HepG2 (cell line): ENCODE results near the gene PTGR1. TPM values are rescaled to one million over a fixed set of nuclear protein-coding genes. Genes with fewer than 3 reads are reported as not detected.

Source experiments
- ARNTL ChIP-seq: sonication (generic); formaldehyde crosslinking; IDR thresholded peaks from 2 replicates; pipeline ENCODE4 v1.4.0; 2020; ENCODE audit warnings: mild to moderate bottlenecking, missing genetic modification reagents
- GMEB1 ChIP-seq: sonication (generic); formaldehyde crosslinking; IDR thresholded peaks from 2 replicates; pipeline ENCODE4 v1.5.1; 2020; ENCODE audit warnings: missing genetic modification reagents, mild to moderate bottlenecking, borderline replicate concordance
- HDAC2 ChIP-seq: sonication (generic); formaldehyde crosslinking; IDR thresholded peaks from 2 replicates; pipeline ENCODE4 v1.4.0; 2020; ENCODE audit warnings: missing genetic modification reagents
- NR0B2 ChIP-seq: sonication (generic); formaldehyde crosslinking; IDR thresholded peaks from 2 replicates; pipeline ENCODE4 v1.4.0; 2020; ENCODE audit warnings: mild to moderate bottlenecking, missing genetic modification reagents
- PAF1 ChIP-seq: IDR thresholded peaks from 2 replicates; pipeline ENCODE4 v1.6.1; 2016; ENCODE audit warnings: missing genetic modification reagents, missing compliant biosample characterization
- REPIN1 ChIP-seq: sonication (generic); formaldehyde crosslinking; IDR thresholded peaks from 2 replicates; pipeline ENCODE4 v1.8.0; 2022; ENCODE audit warnings: missing genetic modification reagents, low read depth, mild to moderate bottlenecking, borderline replicate concordance
- TCF12 ChIP-seq, 2 experiments: fragments of 450-650 bp in 1 of 2; sonication (generic) in 1 of 2; formaldehyde crosslinking in 1 of 2; IDR thresholded peaks; 2 replicates each; pipeline versions ENCODE4 v1.6.1 to v1.8.0; 2017 to 2022; ENCODE audit warnings: antibody characterized with exemption in 1 of 2, mild to moderate bottlenecking in 1 of 2, missing genetic modification reagents in 1 of 2, moderate library complexity in 1 of 2
- TEAD3 ChIP-seq: optimal IDR thresholded peaks from 2 replicates; pipeline ENCODE3; 2016; ENCODE audit warnings: borderline replicate concordance
- TERF1 ChIP-seq: sonication (generic); formaldehyde crosslinking; IDR thresholded peaks from 2 replicates; pipeline ENCODE4 v1.8.0; 2022; ENCODE audit warnings: mild to moderate bottlenecking, missing genetic modification reagents, moderate library complexity
- ZNF333 ChIP-seq: sonication (generic); formaldehyde crosslinking; IDR thresholded peaks from 2 replicates; pipeline ENCODE4 v1.4.0; 2020; ENCODE audit warnings: mild to moderate bottlenecking, missing genetic modification reagents, borderline replicate concordance
- ZNF350 ChIP-seq: sonication (generic); formaldehyde crosslinking; IDR thresholded peaks from 2 replicates; pipeline ENCODE4 v1.4.0; 2020; ENCODE audit warnings: mild to moderate bottlenecking, low read depth, missing genetic modification reagents, borderline replicate concordance
- ZNF7 ChIP-seq: IDR thresholded peaks from 2 replicates; pipeline ENCODE4 v1.6.1; 2016; ENCODE audit warnings: missing biosample characterization, missing genetic modification reagents
- polyA plus RNA-seq, 8 experiments: library from polyadenylated mRNA; depleted of rRNA in 3 of 8; stranded (reverse) in 7 of 8; unstranded in 1 of 8; fragments of >200 nt; fragmentation: Illumina TruSeq in 4 of 8; extraction: Trizol in 4 of 8; gene quantifications; 2 replicates each; pipeline versions ENCODE4 v1.2.1 to v1.2.3, GENCODE V29; 2011 to 2016; ENCODE audit warnings: low read depth in 4 of 8, missing spikeins in 1 of 8, mixed read lengths in 1 of 8; ENCODE audit not compliant: insufficient read depth in 1 of 8
- total RNA-seq, 5 experiments: library from RNA; depleted of rRNA; stranded (reverse); fragments of >200 nt; fragmentation: Illumina TruSeq; extraction: Trizol; gene quantifications; 2 replicates each; pipeline ENCODE4 v1.2.3, GENCODE V29; 2016; ENCODE audit warnings: low read depth in 1 of 5
- TF ChIP-seq, protein P1 (sequence below): sonication (generic); formaldehyde crosslinking; IDR thresholded peaks from 2 replicates; pipeline ENCODE4 v1.8.1; 2022; ENCODE audit warnings: mild to moderate bottlenecking, missing genetic modification reagents
- TF ChIP-seq, protein P2 (sequence below): sonication (generic); formaldehyde crosslinking; IDR thresholded peaks from 2 replicates; pipeline ENCODE4 v1.5.0; 2020; ENCODE audit warnings: missing genetic modification reagents
- TF ChIP-seq, protein P3 (sequence below): sonication (generic); formaldehyde crosslinking; IDR thresholded peaks from 2 replicates; pipeline ENCODE4 v1.5.0; 2020; ENCODE audit warnings: mild to moderate bottlenecking, missing genetic modification reagents, moderate library complexity

PTGR1 gene
- total and polyA plus RNA-seq, 2 of the 13 experiments (the other 11 are each of a cell fraction or from before 2014, with no cell fraction given): 6.0 to 15.8 TPM

- TF ChIP-seq TCF12 (IDR thresholded peaks at IDR 0.05): no peak
- TF ChIP-seq TCF12 (CRISPR knock-in tag; IDR thresholded peaks at IDR 0.05): no peak
- peak; percentile 68; the same call in 1 of the 2 replicates for TF ChIP-seq ZNF333 (CRISPR knock-in tag)
- TF ChIP-seq ZNF350: peak; percentile 61; the same call in 1 of the 2 replicates
- TF ChIP-seq, protein P1, sequence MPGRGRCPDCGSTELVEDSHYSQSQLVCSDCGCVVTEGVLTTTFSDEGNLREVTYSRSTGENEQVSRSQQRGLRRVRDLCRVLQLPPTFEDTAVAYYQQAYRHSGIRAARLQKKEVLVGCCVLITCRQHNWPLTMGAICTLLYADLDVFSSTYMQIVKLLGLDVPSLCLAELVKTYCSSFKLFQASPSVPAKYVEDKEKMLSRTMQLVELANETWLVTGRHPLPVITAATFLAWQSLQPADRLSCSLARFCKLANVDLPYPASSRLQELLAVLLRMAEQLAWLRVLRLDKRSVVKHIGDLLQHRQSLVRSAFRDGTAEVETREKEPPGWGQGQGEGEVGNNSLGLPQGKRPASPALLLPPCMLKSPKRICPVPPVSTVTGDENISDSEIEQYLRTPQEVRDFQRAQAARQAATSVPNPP: peak; percentile 78; the same call in 1 of the 2 replicates
- no peak for TF ChIP-seq ARNTL
- peak; percentile 53; the same call in 1 of the 2 replicates for TF ChIP-seq NR0B2 (CRISPR knock-in tag)
- no peak for TF ChIP-seq PAF1 (CRISPR knock-in tag)
- TF ChIP-seq TERF1 (CRISPR knock-in tag): no peak
- TF ChIP-seq GMEB1 (CRISPR knock-in tag): peak; percentile 30; the same call in 1 of the 2 replicates
- peak; percentile 10 for TF ChIP-seq TEAD3
- TF ChIP-seq HDAC2 (CRISPR knock-in tag): peak; percentile 43; the same call in 1 of the 2 replicates
- TF ChIP-seq REPIN1 (CRISPR knock-in tag): peak; percentile 58; the same call in 1 of the 2 replicates
- TF ChIP-seq, protein P2, sequence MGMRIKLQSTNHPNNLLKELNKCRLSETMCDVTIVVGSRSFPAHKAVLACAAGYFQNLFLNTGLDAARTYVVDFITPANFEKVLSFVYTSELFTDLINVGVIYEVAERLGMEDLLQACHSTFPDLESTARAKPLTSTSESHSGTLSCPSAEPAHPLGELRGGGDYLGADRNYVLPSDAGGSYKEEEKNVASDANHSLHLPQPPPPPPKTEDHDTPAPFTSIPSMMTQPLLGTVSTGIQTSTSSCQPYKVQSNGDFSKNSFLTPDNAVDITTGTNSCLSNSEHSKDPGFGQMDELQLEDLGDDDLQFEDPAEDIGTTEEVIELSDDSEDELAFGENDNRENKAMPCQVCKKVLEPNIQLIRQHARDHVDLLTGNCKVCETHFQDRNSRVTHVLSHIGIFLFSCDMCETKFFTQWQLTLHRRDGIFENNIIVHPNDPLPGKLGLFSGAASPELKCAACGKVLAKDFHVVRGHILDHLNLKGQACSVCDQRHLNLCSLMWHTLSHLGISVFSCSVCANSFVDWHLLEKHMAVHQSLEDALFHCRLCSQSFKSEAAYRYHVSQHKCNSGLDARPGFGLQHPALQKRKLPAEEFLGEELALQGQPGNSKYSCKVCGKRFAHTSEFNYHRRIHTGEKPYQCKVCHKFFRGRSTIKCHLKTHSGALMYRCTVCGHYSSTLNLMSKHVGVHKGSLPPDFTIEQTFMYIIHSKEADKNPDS (CRISPR knock-in tag): no peak
- no peak for TF ChIP-seq ZNF7
- TF ChIP-seq, protein P3, sequence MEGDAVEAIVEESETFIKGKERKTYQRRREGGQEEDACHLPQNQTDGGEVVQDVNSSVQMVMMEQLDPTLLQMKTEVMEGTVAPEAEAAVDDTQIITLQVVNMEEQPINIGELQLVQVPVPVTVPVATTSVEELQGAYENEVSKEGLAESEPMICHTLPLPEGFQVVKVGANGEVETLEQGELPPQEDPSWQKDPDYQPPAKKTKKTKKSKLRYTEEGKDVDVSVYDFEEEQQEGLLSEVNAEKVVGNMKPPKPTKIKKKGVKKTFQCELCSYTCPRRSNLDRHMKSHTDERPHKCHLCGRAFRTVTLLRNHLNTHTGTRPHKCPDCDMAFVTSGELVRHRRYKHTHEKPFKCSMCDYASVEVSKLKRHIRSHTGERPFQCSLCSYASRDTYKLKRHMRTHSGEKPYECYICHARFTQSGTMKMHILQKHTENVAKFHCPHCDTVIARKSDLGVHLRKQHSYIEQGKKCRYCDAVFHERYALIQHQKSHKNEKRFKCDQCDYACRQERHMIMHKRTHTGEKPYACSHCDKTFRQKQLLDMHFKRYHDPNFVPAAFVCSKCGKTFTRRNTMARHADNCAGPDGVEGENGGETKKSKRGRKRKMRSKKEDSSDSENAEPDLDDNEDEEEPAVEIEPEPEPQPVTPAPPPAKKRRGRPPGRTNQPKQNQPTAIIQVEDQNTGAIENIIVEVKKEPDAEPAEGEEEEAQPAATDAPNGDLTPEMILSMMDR (CRISPR knock-in tag): no peak
These were observed 74.1 kb downstream of the PTGR1 start, which contains the start of gene ZNF483 (continued) for GRCh38 chr9:111525056-111525977.
